B cell (primary cell): Measurements from ENCODE around the gene RFC3.

Source experiments
- EZH2 ChIP-seq: IDR thresholded peaks from 2 replicates; pipeline ENCODE4 v1.6.1; 2012; ENCODE audit warnings: borderline replicate concordance, low read depth, mild to moderate bottlenecking, moderate library complexity, low read length; ENCODE audit not compliant: insufficient read depth, poor library complexity, severe bottlenecking
- TF ChIP-seq, protein P1 (sequence below): fragments of 200-600 bp; IDR thresholded peaks from one replicate; pipeline ENCODE4 v1.8.0; 2022; ENCODE audit warnings: antibody characterized with exemption, mild to moderate bottlenecking

DNA sequence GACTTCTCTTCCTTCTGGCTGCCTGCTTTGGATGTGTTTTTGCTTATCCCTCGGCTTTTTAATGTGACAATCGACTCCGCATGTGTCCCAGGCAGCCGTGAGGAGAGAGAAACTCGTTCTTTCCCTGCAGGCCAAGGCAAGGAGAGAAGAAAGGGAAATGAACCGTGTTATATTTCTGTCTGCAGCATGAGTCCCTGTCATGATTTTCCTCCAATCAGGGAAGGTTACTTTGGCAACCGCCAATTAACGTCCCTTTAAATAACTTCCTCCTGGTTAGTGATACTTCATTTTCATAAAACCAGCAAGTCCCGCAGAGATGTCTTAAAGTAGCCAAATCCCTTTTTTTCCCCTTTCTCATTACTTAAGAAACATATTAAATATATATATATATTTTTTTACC lies 42.6 kb downstream of the RFC3 start:
- no peak for TF ChIP-seq EZH2
- TF ChIP-seq, protein P1, sequence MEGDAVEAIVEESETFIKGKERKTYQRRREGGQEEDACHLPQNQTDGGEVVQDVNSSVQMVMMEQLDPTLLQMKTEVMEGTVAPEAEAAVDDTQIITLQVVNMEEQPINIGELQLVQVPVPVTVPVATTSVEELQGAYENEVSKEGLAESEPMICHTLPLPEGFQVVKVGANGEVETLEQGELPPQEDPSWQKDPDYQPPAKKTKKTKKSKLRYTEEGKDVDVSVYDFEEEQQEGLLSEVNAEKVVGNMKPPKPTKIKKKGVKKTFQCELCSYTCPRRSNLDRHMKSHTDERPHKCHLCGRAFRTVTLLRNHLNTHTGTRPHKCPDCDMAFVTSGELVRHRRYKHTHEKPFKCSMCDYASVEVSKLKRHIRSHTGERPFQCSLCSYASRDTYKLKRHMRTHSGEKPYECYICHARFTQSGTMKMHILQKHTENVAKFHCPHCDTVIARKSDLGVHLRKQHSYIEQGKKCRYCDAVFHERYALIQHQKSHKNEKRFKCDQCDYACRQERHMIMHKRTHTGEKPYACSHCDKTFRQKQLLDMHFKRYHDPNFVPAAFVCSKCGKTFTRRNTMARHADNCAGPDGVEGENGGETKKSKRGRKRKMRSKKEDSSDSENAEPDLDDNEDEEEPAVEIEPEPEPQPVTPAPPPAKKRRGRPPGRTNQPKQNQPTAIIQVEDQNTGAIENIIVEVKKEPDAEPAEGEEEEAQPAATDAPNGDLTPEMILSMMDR, result no peak
